Measurements from ENCODE around the gene CELF2.

CELF2 gene

GRCh38 chr10:11156480-11156879, 138.8 kb downstream of the CELF2 start:
- H3K79me2 ChIP-seq (ENCODE audit: insufficient read depth, low read length): no peaks in the 10 kb centered on the region
- no peak overlapping the region for H3K4me2 ChIP-seq (ENCODE audit: insufficient read depth, low read length)
- H3K27ac ChIP-seq (ENCODE audit: low read length): no peak overlapping the region
- no peaks in the 10 kb centered on the region for H4K20me1 ChIP-seq (ENCODE audit: insufficient read depth, low read length)
- no peak for TF ChIP-seq CTCF (IDR thresholded peaks at IDR 0.05; ENCODE audit: borderline replicate concordance, extremely low read depth, low read length, poor library complexity, severe bottlenecking)
- TF ChIP-seq EZH2 (IDR thresholded peaks at IDR 0.05; ENCODE audit: borderline replicate concordance, low read depth, low read length, severe bottlenecking): no peak
- no peak overlapping the region for H2AFZ ChIP-seq (ENCODE audit: low read depth, low read length)
- no peaks in the 10 kb centered on the region for H3K27me3 ChIP-seq (ENCODE audit: insufficient read depth, low read length, poor library complexity)
- DNase-seq (no peak), ATAC-seq (ENCODE audit: insufficient read depth, low read depth) (no peak)
- no peak overlapping the region for H3K9ac ChIP-seq (ENCODE audit: low read depth, low read length)
- H3K36me3 ChIP-seq (ENCODE audit: insufficient read depth, low read length): no peaks in the 10 kb centered on the region
- no peak overlapping the region for H3K4me3 ChIP-seq (ENCODE audit: low read depth in 1 of 2, low read length in 2 of 2)
- H3K4me1 ChIP-seq (ENCODE audit: insufficient read depth, low read length): peaks cover 3% of the 10 kb centered on the region; the same call in 1 of the 2 replicates
- no peaks in the 10 kb centered on the region for H3K9me3 ChIP-seq (ENCODE audit: insufficient read depth, low read length, severe bottlenecking)

- no peak overlapping the region for H3K4me3 ChIP-seq (ENCODE audit: low read depth in 1 of 2, low read length in 2 of 2)
- no peak overlapping the region for H2AFZ ChIP-seq (ENCODE audit: low read depth, low read length)
- no peak overlapping the region for H3K9ac ChIP-seq (ENCODE audit: low read depth, low read length)
- no peaks in the 10 kb centered on the region for H4K20me1 ChIP-seq (ENCODE audit: insufficient read depth, low read length)
- H3K4me2 ChIP-seq (ENCODE audit: insufficient read depth, low read length): no peak overlapping the region
- no peak overlapping the region for H3K27ac ChIP-seq (ENCODE audit: low read length)
- H3K79me2 ChIP-seq (ENCODE audit: insufficient read depth, low read length): no peaks in the 10 kb centered on the region
- no peak for DNase-seq
- TF ChIP-seq EZH2 (IDR thresholded peaks at IDR 0.05; ENCODE audit: borderline replicate concordance, low read depth, low read length, severe bottlenecking) (no peak), CTCF (IDR thresholded peaks at IDR 0.05; ENCODE audit: borderline replicate concordance, extremely low read depth, low read length, poor library complexity, severe bottlenecking) (no peak)
- H3K9me3 ChIP-seq (ENCODE audit: insufficient read depth, low read length, severe bottlenecking): no peaks in the 10 kb centered on the region
- ATAC-seq (ENCODE audit: insufficient read depth, low read depth): no peak
- H3K27me3 ChIP-seq (ENCODE audit: insufficient read depth, low read length, poor library complexity): no peaks in the 10 kb centered on the region
- H3K36me3 ChIP-seq (ENCODE audit: insufficient read depth, low read length): no peaks in the 10 kb centered on the region
- H3K4me1 ChIP-seq (ENCODE audit: insufficient read depth, low read length): peaks cover 6% of the 10 kb centered on the region
These were observed 139.8 kb downstream of the CELF2 start for GRCh38 chr10:11157292-11158076.

- no peak overlapping the region for H3K4me2 ChIP-seq (ENCODE audit: insufficient read depth, low read length)
- no peak for DNase-seq
- H4K20me1 ChIP-seq (ENCODE audit: insufficient read depth, low read length): no peaks in the 10 kb centered on the region
- H3K9ac ChIP-seq (ENCODE audit: low read depth, low read length): no peak overlapping the region
- no peak overlapping the region for H3K27ac ChIP-seq (ENCODE audit: low read length)
- no peak for ATAC-seq (ENCODE audit: insufficient read depth, low read depth)
- no peaks in the 10 kb centered on the region for H3K9me3 ChIP-seq (ENCODE audit: insufficient read depth, low read length, severe bottlenecking)
- no peaks in the 10 kb centered on the region for H3K27me3 ChIP-seq (ENCODE audit: insufficient read depth, low read length, poor library complexity)
- no peak overlapping the region for H3K4me3 ChIP-seq (ENCODE audit: low read depth in 1 of 2, low read length in 2 of 2)
- peaks cover 12% of the 10 kb centered on the region for H3K4me1 ChIP-seq (ENCODE audit: insufficient read depth, low read length)
- no peaks in the 10 kb centered on the region for H3K36me3 ChIP-seq (ENCODE audit: insufficient read depth, low read length)
- H2AFZ ChIP-seq (ENCODE audit: low read depth, low read length): no peak overlapping the region
- H3K79me2 ChIP-seq (ENCODE audit: insufficient read depth, low read length): no peaks in the 10 kb centered on the region
- TF ChIP-seq EZH2 (IDR thresholded peaks at IDR 0.05; ENCODE audit: borderline replicate concordance, low read depth, low read length, severe bottlenecking) (no peak), CTCF (IDR thresholded peaks at IDR 0.05; ENCODE audit: borderline replicate concordance, extremely low read depth, low read length, poor library complexity, severe bottlenecking) (no peak)
These were observed 140.4 kb downstream of the CELF2 start for GRCh38 chr10:11158080-11158479.

Data from DND-41 (cell line).